ENCODE data around the gene CCR7. TPM values are rescaled to one million over a fixed set of nuclear protein-coding genes. Genes with fewer than 3 reads are reported as not detected.

Gene CCR7
- total and polyA plus RNA-seq, 2 of the 13 experiments (the other 11 are each of a cell fraction or from before 2014, with no cell fraction given): 0.04 to 0.53 TPM

DNA sequence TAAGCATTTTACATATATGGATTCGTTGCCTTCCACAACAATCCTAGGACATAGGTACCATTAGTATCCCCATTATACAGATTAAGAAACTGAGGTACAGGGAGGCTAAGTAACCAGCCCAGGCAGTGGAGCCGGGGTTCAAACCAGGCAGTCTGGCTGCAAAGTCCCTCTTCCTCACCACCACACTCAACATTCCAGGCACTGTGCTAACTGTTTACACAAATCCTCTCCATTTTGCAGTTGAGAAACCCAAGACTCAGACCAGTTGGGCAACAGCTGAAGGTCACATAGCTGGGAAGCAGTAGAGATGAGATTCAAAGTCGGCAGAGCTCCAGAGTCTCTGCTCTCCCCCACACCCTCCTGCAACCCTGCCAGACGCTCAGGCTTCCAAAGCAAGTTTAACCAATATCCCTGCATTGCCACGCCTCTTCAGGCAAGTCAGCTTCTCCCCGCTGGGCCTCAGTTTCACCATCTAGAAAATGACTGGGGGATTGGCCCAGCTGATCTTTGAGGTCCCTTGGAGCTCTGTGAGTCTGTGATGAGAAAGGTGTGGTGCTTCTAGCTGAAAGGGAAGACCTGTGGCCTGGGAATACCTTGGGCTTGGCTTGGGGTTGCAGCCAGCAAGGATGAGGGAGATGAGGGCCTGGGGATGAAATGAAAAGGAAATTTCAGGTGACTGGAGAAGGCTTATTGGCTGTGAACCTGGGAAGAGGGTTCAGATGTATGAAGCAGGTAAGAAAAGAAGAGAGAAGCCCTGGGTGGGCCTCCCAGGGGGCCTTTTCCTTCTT, 14.0 kb downstream of the CCR7 start (continued):
- TF ChIP-seq, protein P1, sequence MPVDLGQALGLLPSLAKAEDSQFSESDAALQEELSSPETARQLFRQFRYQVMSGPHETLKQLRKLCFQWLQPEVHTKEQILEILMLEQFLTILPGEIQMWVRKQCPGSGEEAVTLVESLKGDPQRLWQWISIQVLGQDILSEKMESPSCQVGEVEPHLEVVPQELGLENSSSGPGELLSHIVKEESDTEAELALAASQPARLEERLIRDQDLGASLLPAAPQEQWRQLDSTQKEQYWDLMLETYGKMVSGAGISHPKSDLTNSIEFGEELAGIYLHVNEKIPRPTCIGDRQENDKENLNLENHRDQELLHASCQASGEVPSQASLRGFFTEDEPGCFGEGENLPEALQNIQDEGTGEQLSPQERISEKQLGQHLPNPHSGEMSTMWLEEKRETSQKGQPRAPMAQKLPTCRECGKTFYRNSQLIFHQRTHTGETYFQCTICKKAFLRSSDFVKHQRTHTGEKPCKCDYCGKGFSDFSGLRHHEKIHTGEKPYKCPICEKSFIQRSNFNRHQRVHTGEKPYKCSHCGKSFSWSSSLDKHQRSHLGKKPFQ (CRISPR knock-in tag; IDR thresholded peaks at IDR 0.05; ENCODE audit: insufficient replicate concordance): no peak
- TF ChIP-seq, protein P2, sequence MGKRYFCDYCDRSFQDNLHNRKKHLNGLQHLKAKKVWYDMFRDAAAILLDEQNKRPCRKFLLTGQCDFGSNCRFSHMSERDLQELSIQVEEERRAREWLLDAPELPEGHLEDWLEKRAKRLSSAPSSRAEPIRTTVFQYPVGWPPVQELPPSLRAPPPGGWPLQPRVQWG (CRISPR knock-in tag; IDR thresholded peaks at IDR 0.05; ENCODE audit: borderline replicate concordance, low read depth): no peak
- TF ChIP-seq HMG20B (CRISPR knock-in tag; conservative IDR thresholded peaks at IDR 0.05) (peak; percentile 96), PAF1 (CRISPR knock-in tag; IDR thresholded peaks at IDR 0.05) (0 out of 2 replicates have a peak, but pooled peaks have one; percentile 52), ADNP (CRISPR knock-in tag; IDR thresholded peaks at IDR 0.05) (peak; percentile 100), KLF12 (CRISPR knock-in tag; IDR thresholded peaks at IDR 0.05; ENCODE audit: borderline replicate concordance) (peak; percentile 88; the same call in 1 of the 2 replicates), FOXC1 (CRISPR knock-in tag; IDR thresholded peaks at IDR 0.05; ENCODE audit: borderline replicate concordance) (no peak; the same call in 1 of the 2 replicates), FOXA3 (CRISPR knock-in tag; IDR thresholded peaks at IDR 0.05) (peak; percentile 99), ZNF121 (CRISPR knock-in tag; IDR thresholded peaks at IDR 0.05) (peak; percentile 90), ZNF547 (CRISPR knock-in tag; IDR thresholded peaks at IDR 0.05) (peak; percentile 23; the same call in 1 of the 2 replicates), ZNF230 (CRISPR knock-in tag; IDR thresholded peaks at IDR 0.05) (0 out of 2 replicates have a peak, but pooled peaks have one; percentile 37), ELF4 (CRISPR knock-in tag; IDR thresholded peaks at IDR 0.05; ENCODE audit: borderline replicate concordance) (no peak), ZNF629 (CRISPR knock-in tag; conservative IDR thresholded peaks at IDR 0.05) (peak; percentile 100)
- TF ChIP-seq, protein P3, sequence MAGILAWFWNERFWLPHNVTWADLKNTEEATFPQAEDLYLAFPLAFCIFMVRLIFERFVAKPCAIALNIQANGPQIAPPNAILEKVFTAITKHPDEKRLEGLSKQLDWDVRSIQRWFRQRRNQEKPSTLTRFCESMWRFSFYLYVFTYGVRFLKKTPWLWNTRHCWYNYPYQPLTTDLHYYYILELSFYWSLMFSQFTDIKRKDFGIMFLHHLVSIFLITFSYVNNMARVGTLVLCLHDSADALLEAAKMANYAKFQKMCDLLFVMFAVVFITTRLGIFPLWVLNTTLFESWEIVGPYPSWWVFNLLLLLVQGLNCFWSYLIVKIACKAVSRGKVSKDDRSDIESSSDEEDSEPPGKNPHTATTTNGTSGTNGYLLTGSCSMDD (CRISPR knock-in tag; IDR thresholded peaks at IDR 0.05): no peak
- TF ChIP-seq, protein P4, sequence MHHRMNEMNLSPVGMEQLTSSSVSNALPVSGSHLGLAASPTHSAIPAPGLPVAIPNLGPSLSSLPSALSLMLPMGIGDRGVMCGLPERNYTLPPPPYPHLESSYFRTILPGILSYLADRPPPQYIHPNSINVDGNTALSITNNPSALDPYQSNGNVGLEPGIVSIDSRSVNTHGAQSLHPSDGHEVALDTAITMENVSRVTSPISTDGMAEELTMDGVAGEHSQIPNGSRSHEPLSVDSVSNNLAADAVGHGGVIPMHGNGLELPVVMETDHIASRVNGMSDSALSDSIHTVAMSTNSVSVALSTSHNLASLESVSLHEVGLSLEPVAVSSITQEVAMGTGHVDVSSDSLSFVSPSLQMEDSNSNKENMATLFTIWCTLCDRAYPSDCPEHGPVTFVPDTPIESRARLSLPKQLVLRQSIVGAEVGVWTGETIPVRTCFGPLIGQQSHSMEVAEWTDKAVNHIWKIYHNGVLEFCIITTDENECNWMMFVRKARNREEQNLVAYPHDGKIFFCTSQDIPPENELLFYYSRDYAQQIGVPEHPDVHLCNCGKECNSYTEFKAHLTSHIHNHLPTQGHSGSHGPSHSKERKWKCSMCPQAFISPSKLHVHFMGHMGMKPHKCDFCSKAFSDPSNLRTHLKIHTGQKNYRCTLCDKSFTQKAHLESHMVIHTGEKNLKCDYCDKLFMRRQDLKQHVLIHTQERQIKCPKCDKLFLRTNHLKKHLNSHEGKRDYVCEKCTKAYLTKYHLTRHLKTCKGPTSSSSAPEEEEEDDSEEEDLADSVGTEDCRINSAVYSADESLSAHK (CRISPR knock-in tag; IDR thresholded peaks at IDR 0.05; ENCODE audit: borderline replicate concordance): no peak
- TF ChIP-seq, protein P5, sequence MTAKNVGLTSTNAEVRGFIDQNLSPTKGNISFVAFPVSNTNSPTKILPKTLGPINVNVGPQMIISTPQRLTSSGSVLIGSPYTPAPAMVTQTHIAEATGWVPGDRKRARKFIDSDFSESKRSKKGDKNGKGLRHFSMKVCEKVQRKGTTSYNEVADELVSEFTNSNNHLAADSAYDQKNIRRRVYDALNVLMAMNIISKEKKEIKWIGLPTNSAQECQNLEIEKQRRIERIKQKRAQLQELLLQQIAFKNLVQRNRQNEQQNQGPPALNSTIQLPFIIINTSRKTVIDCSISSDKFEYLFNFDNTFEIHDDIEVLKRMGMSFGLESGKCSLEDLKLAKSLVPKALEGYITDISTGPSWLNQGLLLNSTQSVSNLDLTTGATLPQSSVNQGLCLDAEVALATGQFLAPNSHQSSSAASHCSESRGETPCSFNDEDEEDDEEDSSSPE (CRISPR knock-in tag; IDR thresholded peaks at IDR 0.05): peak; percentile 46; the same call in 1 of the 2 replicates
- TF ChIP-seq, protein P6, sequence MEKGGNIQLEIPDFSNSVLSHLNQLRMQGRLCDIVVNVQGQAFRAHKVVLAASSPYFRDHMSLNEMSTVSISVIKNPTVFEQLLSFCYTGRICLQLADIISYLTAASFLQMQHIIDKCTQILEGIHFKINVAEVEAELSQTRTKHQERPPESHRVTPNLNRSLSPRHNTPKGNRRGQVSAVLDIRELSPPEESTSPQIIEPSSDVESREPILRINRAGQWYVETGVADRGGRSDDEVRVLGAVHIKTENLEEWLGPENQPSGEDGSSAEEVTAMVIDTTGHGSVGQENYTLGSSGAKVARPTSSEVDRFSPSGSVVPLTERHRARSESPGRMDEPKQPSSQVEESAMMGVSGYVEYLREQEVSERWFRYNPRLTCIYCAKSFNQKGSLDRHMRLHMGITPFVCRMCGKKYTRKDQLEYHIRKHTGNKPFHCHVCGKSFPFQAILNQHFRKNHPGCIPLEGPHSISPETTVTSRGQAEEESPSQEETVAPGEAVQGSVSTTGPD (CRISPR knock-in tag; IDR thresholded peaks at IDR 0.05): peak; percentile 93
- TF ChIP-seq, protein P7, sequence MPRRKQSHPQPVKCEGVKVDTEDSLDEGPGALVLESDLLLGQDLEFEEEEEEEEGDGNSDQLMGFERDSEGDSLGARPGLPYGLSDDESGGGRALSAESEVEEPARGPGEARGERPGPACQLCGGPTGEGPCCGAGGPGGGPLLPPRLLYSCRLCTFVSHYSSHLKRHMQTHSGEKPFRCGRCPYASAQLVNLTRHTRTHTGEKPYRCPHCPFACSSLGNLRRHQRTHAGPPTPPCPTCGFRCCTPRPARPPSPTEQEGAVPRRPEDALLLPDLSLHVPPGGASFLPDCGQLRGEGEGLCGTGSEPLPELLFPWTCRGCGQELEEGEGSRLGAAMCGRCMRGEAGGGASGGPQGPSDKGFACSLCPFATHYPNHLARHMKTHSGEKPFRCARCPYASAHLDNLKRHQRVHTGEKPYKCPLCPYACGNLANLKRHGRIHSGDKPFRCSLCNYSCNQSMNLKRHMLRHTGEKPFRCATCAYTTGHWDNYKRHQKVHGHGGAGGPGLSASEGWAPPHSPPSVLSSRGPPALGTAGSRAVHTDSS (CRISPR knock-in tag; conservative IDR thresholded peaks at IDR 0.05): no peak
